Prostate gland (tissue), 2 donors: ENCODE results near the gene RECQL5.

Experiments
- POLR2A ChIP-seq: fragments of 450-650 bp; IDR thresholded peaks from one replicate; pipeline ENCODE4 v1.6.1; 2016; ENCODE audit warnings: antibody characterized with exemption, mild to moderate bottlenecking
- POLR2AphosphoS5 ChIP-seq: sonication (generic); formaldehyde crosslinking; IDR thresholded peaks from one replicate; pipeline ENCODE4 v1.6.1; 2017; ENCODE audit warnings: antibody characterized with exemption
- TF ChIP-seq, protein P1 (sequence below), 4 experiments: fragments of 200-600 bp in 2 of 4; fragments of 450-650 bp in 2 of 4; sonication (generic) in 2 of 4; IDR thresholded peaks; 1 replicate in 3 of 4; 2 replicates in 1 of 4; pipeline ENCODE4 v1.5.1; 2016 to 2019; ENCODE audit warnings: antibody characterized with exemption in 4 of 4, mild to moderate bottlenecking in 2 of 4, moderate library complexity in 2 of 4

DNA sequence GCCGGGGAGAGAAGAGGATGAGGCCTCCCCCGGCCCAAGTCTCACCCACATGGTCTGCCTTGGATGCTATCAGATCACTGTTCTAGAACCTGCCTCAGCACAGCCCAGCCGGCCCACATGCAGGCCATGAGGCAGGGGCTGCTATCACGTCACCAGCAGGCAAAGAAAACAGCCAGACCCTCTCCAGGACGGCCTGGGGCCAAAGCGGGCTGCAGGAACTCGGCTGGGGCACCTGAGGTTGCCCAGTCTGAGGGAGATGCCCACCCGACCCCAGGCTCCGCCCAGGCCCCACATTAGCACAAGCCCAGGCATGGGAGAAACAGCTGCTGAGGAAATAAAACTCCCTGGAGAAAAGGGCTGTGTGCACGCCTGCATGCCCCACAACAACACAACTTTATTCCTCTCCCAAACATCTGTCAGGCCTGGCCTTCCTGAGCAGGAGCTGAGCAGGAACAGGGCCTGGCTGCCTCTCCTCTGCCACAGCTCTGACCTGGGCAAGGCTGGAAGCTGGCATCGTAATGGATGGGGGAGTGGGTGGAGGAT, 40.4 kb downstream of the RECQL5 start:
- TF ChIP-seq, protein P1, sequence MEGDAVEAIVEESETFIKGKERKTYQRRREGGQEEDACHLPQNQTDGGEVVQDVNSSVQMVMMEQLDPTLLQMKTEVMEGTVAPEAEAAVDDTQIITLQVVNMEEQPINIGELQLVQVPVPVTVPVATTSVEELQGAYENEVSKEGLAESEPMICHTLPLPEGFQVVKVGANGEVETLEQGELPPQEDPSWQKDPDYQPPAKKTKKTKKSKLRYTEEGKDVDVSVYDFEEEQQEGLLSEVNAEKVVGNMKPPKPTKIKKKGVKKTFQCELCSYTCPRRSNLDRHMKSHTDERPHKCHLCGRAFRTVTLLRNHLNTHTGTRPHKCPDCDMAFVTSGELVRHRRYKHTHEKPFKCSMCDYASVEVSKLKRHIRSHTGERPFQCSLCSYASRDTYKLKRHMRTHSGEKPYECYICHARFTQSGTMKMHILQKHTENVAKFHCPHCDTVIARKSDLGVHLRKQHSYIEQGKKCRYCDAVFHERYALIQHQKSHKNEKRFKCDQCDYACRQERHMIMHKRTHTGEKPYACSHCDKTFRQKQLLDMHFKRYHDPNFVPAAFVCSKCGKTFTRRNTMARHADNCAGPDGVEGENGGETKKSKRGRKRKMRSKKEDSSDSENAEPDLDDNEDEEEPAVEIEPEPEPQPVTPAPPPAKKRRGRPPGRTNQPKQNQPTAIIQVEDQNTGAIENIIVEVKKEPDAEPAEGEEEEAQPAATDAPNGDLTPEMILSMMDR (IDR thresholded peaks at IDR 0.05) = no peak
- TF ChIP-seq POLR2AphosphoS5 (no peak), POLR2A (no peak)
